OCI-LY1 (cell line): ENCODE results near the gene TMOD3.

ENCODE experiments used
- H2AFZ ChIP-seq: fragments of 200-600 bp; sonication (generic), shearing (Covaris generic); 2 replicates; pipeline ENCODE4 v1.6.0; 2014; ENCODE audit warnings: antibody characterized with exemption, mild to moderate bottlenecking, low read length
- H3F3A ChIP-seq: fragments of 200-600 bp; sonication (generic), shearing (Covaris generic); 2 replicates; pipeline ENCODE4 v1.6.0; 2014; ENCODE audit warnings: mild to moderate bottlenecking, antibody characterized with exemption, low read length, moderate library complexity; ENCODE audit not compliant: insufficient read depth
- H3K27ac ChIP-seq: fragments of 200-600 bp; sonication (generic); 2 replicates; pipeline ENCODE4 v1.5.1; 2014; ENCODE audit warnings: low read length, mixed run types, mild to moderate bottlenecking, low read depth; ENCODE audit not compliant: poor library complexity, severe bottlenecking
- H3K27me3 ChIP-seq: fragments of 200-600 bp; sonication (generic); 2 replicates; pipeline ENCODE4 v1.6.0; 2014; ENCODE audit warnings: antibody characterized with exemption, mild to moderate bottlenecking, low read length, moderate library complexity; ENCODE audit not compliant: insufficient read depth
- H3K36me3 ChIP-seq: fragments of 200-600 bp; sonication (generic); 2 replicates; pipeline ENCODE4 v1.6.1; 2014; ENCODE audit warnings: mild to moderate bottlenecking, antibody characterized with exemption, low read length, moderate library complexity, mixed read lengths; ENCODE audit not compliant: insufficient read depth
- H3K4me1 ChIP-seq: fragments of 200-600 bp; sonication (generic); 2 replicates; pipeline ENCODE4 v1.5.1; 2014; ENCODE audit warnings: mild to moderate bottlenecking, low read length, moderate library complexity; ENCODE audit not compliant: insufficient read depth, severe bottlenecking
- H3K4me2 ChIP-seq: fragments of 200-600 bp; sonication (generic), shearing (Covaris generic); 2 replicates; pipeline ENCODE4 v1.6.1; 2014; ENCODE audit warnings: low read length
- H3K4me3 ChIP-seq: fragments of 200-600 bp; sonication (generic); 2 replicates; pipeline ENCODE4 v1.5.1; 2014; ENCODE audit warnings: low read length, low read depth, mild to moderate bottlenecking, mixed read lengths; ENCODE audit not compliant: poor library complexity, severe bottlenecking
- H3K79me2 ChIP-seq: fragments of 200-600 bp; shearing (Covaris generic); 2 replicates; pipeline ENCODE4 v1.6.1; 2016; ENCODE audit warnings: mixed run types, low read length, mixed read lengths; ENCODE audit not compliant: insufficient read depth
- H3K9ac ChIP-seq: fragments of 200-600 bp; sonication (generic), shearing (Covaris generic); 2 replicates; pipeline ENCODE4 v1.6.1; 2014; ENCODE audit warnings: mild to moderate bottlenecking, low read length, mixed read lengths
- H3K9me2 ChIP-seq: fragments of 200-600 bp; sonication (generic), shearing (Covaris generic); 2 replicates; pipeline ENCODE4 v1.6.1; 2014; ENCODE audit warnings: low read depth, mild to moderate bottlenecking, low read length, mixed read lengths
- H3K9me3 ChIP-seq: fragments of 200-600 bp; shearing (Covaris generic); 2 replicates; pipeline ENCODE4 v1.6.1; 2014; ENCODE audit warnings: low read length, mixed read lengths
- H4K20me1 ChIP-seq: fragments of 200-600 bp; sonication (generic), shearing (Covaris generic); 2 replicates; pipeline ENCODE4 v1.6.0; 2016; ENCODE audit warnings: mild to moderate bottlenecking, low read length; ENCODE audit not compliant: insufficient read depth
- CTCF ChIP-seq: fragments of 200-600 bp; sonication (generic), shearing (Covaris generic); IDR thresholded peaks from 2 replicates; pipeline ENCODE4 v1.5.1; 2017; ENCODE audit warnings: mild to moderate bottlenecking, antibody characterized with exemption, low read length, moderate library complexity, mixed read lengths
- EZH2 ChIP-seq: fragments of 200-600 bp; sonication (generic), shearing (Covaris generic); IDR thresholded peaks from 2 replicates; pipeline ENCODE4 v1.8.0; 2017; ENCODE audit warnings: borderline replicate concordance, mixed run types, mild to moderate bottlenecking, antibody characterized with exemption, low read length, moderate library complexity, mixed read lengths

The TMOD3 gene

GRCh38 chr15:51931638-51932037, 102.2 kb downstream of the TMOD3 start:
- peaks cover 11% of the 10 kb centered on the region; the same call in 1 of the 2 replicates for H3K36me3 ChIP-seq
- no peaks in the 10 kb centered on the region for H3K79me2 ChIP-seq
- H3K9ac ChIP-seq: no peak overlapping the region
- no peaks in the 10 kb centered on the region for H3K27me3 ChIP-seq
- no peaks in the 10 kb centered on the region for H4K20me1 ChIP-seq
- H2AFZ ChIP-seq: no peak overlapping the region
- H3K4me2 ChIP-seq: no peak overlapping the region
- H3F3A ChIP-seq: peaks cover 12% of the 10 kb centered on the region; the same call in 1 of the 2 replicates
- no peaks in the 10 kb centered on the region for H3K9me2 ChIP-seq
- no peak overlapping the region for H3K4me3 ChIP-seq
- peaks cover 31% of the 10 kb centered on the region for H3K4me1 ChIP-seq
- no peak overlapping the region for H3K27ac ChIP-seq
- TF ChIP-seq CTCF (no peak), EZH2 (no peak)
- no peaks in the 10 kb centered on the region for H3K9me3 ChIP-seq

GRCh38 chr15:51932161-51932560, 102.7 kb downstream of the TMOD3 start:
- peaks cover 37% of the 10 kb centered on the region for H3K4me1 ChIP-seq
- H3K9me3 ChIP-seq: no peaks in the 10 kb centered on the region
- no peak overlapping the region for H3K4me3 ChIP-seq
- H3K4me2 ChIP-seq: no peak overlapping the region
- H3K9me2 ChIP-seq: no peaks in the 10 kb centered on the region
- H3K9ac ChIP-seq: no peak overlapping the region
- no peak overlapping the region for H3K27ac ChIP-seq
- no peaks in the 10 kb centered on the region for H3K79me2 ChIP-seq
- TF ChIP-seq CTCF: no peak
- no peak for TF ChIP-seq EZH2
- H4K20me1 ChIP-seq: no peaks in the 10 kb centered on the region
- peaks cover 12% of the 10 kb centered on the region; the same call in 1 of the 2 replicates for H3F3A ChIP-seq
- H2AFZ ChIP-seq: no peak overlapping the region
- H3K36me3 ChIP-seq: peaks cover 16% of the 10 kb centered on the region; the same call in 1 of the 2 replicates
- H3K27me3 ChIP-seq: no peaks in the 10 kb centered on the region

GRCh38 chr15:51935466-51936104, 106.1 kb downstream of the TMOD3 start:
- Histone ChIP-seq H4K20me1 (no peaks in the 10 kb centered on the region), H3F3A (peaks cover 12% of the 10 kb centered on the region; the same call in 1 of the 2 replicates), H3K9me3 (no peaks in the 10 kb centered on the region), H3K36me3 (peaks cover 23% of the 10 kb centered on the region), H2AFZ (no peak overlapping the region), H3K9me2 (no peaks in the 10 kb centered on the region), H3K27me3 (no peaks in the 10 kb centered on the region), H3K4me2 (peak overlapping the region; percentile 59), H3K79me2 (no peaks in the 10 kb centered on the region), H3K4me1 (peaks cover 40% of the 10 kb centered on the region), H3K9ac (peak overlapping the region; percentile 49; the same call in 1 of the 2 replicates), H3K27ac (peak overlapping the region; percentile 84), H3K4me3 (peak overlapping the region; percentile 28)
- TF ChIP-seq CTCF (no peak), EZH2 (no peak)
